Mesenchymal stem cell (in vitro differentiated cells and primary cell): ENCODE measurements around the gene NDUFS6.

Experiments
- DNase-seq: peaks from one replicate; pipeline ENCODE4 v3.0.0-alpha.2; 2013
- H2AFZ ChIP-seq: one replicate; pipeline ENCODE4 v1.6.1; 2013; ENCODE audit warnings: low read depth, mild to moderate bottlenecking, control low read depth, inconsistent platforms, low read length, moderate library complexity
- H2AK5ac ChIP-seq: 2 replicates; pipeline ENCODE4 v1.6.1; 2013; ENCODE audit warnings: low read length, moderate library complexity, mild to moderate bottlenecking, inconsistent platforms; ENCODE audit not compliant: severe bottlenecking
- H2BK120ac ChIP-seq: one replicate; pipeline ENCODE4 v1.6.1; 2013; ENCODE audit warnings: low read depth, mild to moderate bottlenecking, inconsistent platforms, low read length, moderate library complexity
- H2BK12ac ChIP-seq, 2 experiments: one replicate each; pipeline ENCODE4 v1.6.1; 2013; ENCODE audit warnings: inconsistent platforms in 2 of 2, low read length in 2 of 2, mild to moderate bottlenecking in 2 of 2, moderate library complexity in 2 of 2, control low read depth in 1 of 2
- H2BK15ac ChIP-seq: one replicate; pipeline ENCODE4 v1.6.1; 2013; ENCODE audit warnings: mild to moderate bottlenecking, low read depth, inconsistent platforms; ENCODE audit not compliant: poor library complexity, severe bottlenecking
- H2BK5ac ChIP-seq: 2 replicates; pipeline ENCODE4 v1.6.1; 2013; ENCODE audit warnings: low read depth, mild to moderate bottlenecking, low read length, control low read depth, inconsistent platforms; ENCODE audit not compliant: poor library complexity, severe bottlenecking
- H3K14ac ChIP-seq, 2 experiments: one replicate each; pipeline ENCODE4 v1.6.1; 2013; ENCODE audit warnings: inconsistent platforms in 2 of 2, low read length in 2 of 2, control low read depth in 1 of 2, mild to moderate bottlenecking in 1 of 2, moderate library complexity in 1 of 2
- H3K18ac ChIP-seq, 2 experiments: one replicate each; pipeline ENCODE4 v1.6.1; 2013; ENCODE audit warnings: inconsistent platforms in 2 of 2, low read length in 2 of 2, control low read depth in 1 of 2, low read depth in 1 of 2, mild to moderate bottlenecking in 1 of 2
- H3K23ac ChIP-seq, 2 experiments: one replicate each; pipeline ENCODE4 v1.6.1; 2013; ENCODE audit warnings: inconsistent platforms in 2 of 2, low read length in 2 of 2, mild to moderate bottlenecking in 2 of 2, moderate library complexity in 2 of 2, control low read depth in 1 of 2
- H3K27ac ChIP-seq: 2 replicates; pipeline ENCODE4 v1.5.1; 2013; ENCODE audit warnings: mild to moderate bottlenecking, moderate library complexity, low read length, control low read depth, inconsistent platforms; ENCODE audit not compliant: poor library complexity, severe bottlenecking
- H3K27me3 ChIP-seq, 2 experiments: 2 replicates each; pipeline versions ENCODE4 v1.6.1 to v1.7.0; 2013; ENCODE audit warnings: low read length in 2 of 2, mild to moderate bottlenecking in 2 of 2, moderate library complexity in 2 of 2, control low read depth in 1 of 2, inconsistent platforms in 1 of 2; ENCODE audit not compliant: control insufficient read depth in 1 of 2, insufficient read depth in 1 of 2
- H3K36me3 ChIP-seq, 2 experiments: 2 replicates each; pipeline versions ENCODE4 v1.6.1 to v1.7.0; 2013; ENCODE audit warnings: low read length in 2 of 2, control low read depth in 1 of 2, inconsistent platforms in 1 of 2, low read depth in 1 of 2, mild to moderate bottlenecking in 1 of 2; ENCODE audit not compliant: insufficient read depth in 2 of 2, control insufficient read depth in 1 of 2
- H3K4ac ChIP-seq, 2 experiments: one replicate each; pipeline ENCODE4 v1.6.1; 2013; ENCODE audit warnings: inconsistent platforms in 2 of 2, low read length in 2 of 2, mild to moderate bottlenecking in 2 of 2, moderate library complexity in 2 of 2, control low read depth in 1 of 2, low read depth in 1 of 2
- H3K4me1 ChIP-seq: 2 replicates; pipeline ENCODE4 v1.6.1; 2013; ENCODE audit warnings: low read depth, low read length, control low read depth; ENCODE audit not compliant: control insufficient read depth, insufficient read depth
- H3K4me2 ChIP-seq: 2 replicates; pipeline ENCODE4 v1.6.1; 2013; ENCODE audit warnings: low read length, mild to moderate bottlenecking, inconsistent platforms; ENCODE audit not compliant: poor library complexity, severe bottlenecking
- H3K4me3 ChIP-seq, 2 experiments: 2 replicates each; pipeline versions ENCODE4 v1.5.1 to v1.7.0; 2013; ENCODE audit warnings: low read length in 2 of 2, mild to moderate bottlenecking in 2 of 2, control low read depth in 1 of 2, low read depth in 1 of 2; ENCODE audit not compliant: insufficient read depth in 1 of 2
- H3K79me1 ChIP-seq: replicated peaks from 2 replicates; pipeline ENCODE4 v1.6.1; 2013; ENCODE audit warnings: mild to moderate bottlenecking, control low read depth, low read length, inconsistent platforms; ENCODE audit not compliant: poor library complexity, severe bottlenecking
- H3K9ac ChIP-seq: 2 replicates; pipeline ENCODE4 v1.7.0; 2013; ENCODE audit warnings: mild to moderate bottlenecking, low read length, moderate library complexity
- H3K9me3 ChIP-seq: 2 replicates; pipeline ENCODE4 v1.7.0; 2013; ENCODE audit warnings: mild to moderate bottlenecking, low read length; ENCODE audit not compliant: control insufficient read depth
- H4K8ac ChIP-seq: one replicate; pipeline ENCODE4 v1.6.1; 2013; ENCODE audit warnings: inconsistent platforms, mild to moderate bottlenecking, low read length, moderate library complexity
- H4K91ac ChIP-seq: one replicate; pipeline ENCODE4 v1.6.1; 2013; ENCODE audit warnings: mild to moderate bottlenecking, low read length, inconsistent platforms
- WGBS: methylation state at CpG from one replicate; pipeline ENCODE4 v1.1.7; 2013; ENCODE audit warnings: mixed read lengths; 5-methylcytosine and 5-hydroxymethylcytosine counted together

The NDUFS6 gene

GRCh38 chr5:1782385-1783215 lies 18.6 kb upstream of the NDUFS6 start:
- no peak overlapping the region for H3K23ac ChIP-seq
- no peak overlapping the region for H3K9ac ChIP-seq
- H3K79me1 ChIP-seq, result no peaks in the 10 kb centered on the region
- no peak overlapping the region for H3K4ac ChIP-seq
- H2BK5ac ChIP-seq, result no peak overlapping the region
- no peak overlapping the region for H3K4me3 ChIP-seq
- 78% methylated on average over 14 of the region's 14 CpGs for WGBS
- H4K91ac ChIP-seq, result no peak overlapping the region
- H4K8ac ChIP-seq, result no peak overlapping the region
- H3K14ac ChIP-seq, result peak overlapping the region in 1 of 2 experiments; percentile 19
- H2BK12ac ChIP-seq, result no peak overlapping the region
- no peak overlapping the region for H2BK120ac ChIP-seq
- peaks cover 8% of the 10 kb centered on the region for H3K4me1 ChIP-seq
- no peak overlapping the region for H3K4me2 ChIP-seq
- H2AFZ ChIP-seq, result no peak overlapping the region
- H3K18ac ChIP-seq, result no peak overlapping the region
- H3K36me3 ChIP-seq, result no peaks in the 10 kb centered on the region
- DNase-seq, result no peak
- H2BK15ac ChIP-seq, result no peak overlapping the region
- H3K27me3 ChIP-seq, result peaks cover 18 to 30% of the 10 kb centered on the region in 2 experiments
- H3K27ac ChIP-seq, result no peak overlapping the region
- H2AK5ac ChIP-seq, result no peak overlapping the region
- no peaks in the 10 kb centered on the region for H3K9me3 ChIP-seq

- Histone ChIP-seq H2BK5ac (no peak overlapping the region), H3K9ac (no peak overlapping the region), H4K8ac (no peak overlapping the region), H2BK12ac (no peak overlapping the region), H3K36me3 (no peaks in the 10 kb centered on the region), H2BK120ac (no peak overlapping the region), H3K4me2 (no peak overlapping the region), H3K4ac (no peak overlapping the region), H3K27me3 (peaks cover 17 to 25% of the 10 kb centered on the region in 2 experiments), H3K18ac (no peak overlapping the region), H3K4me3 (no peak overlapping the region), H3K79me1 (no peaks in the 10 kb centered on the region), H2AFZ (no peak overlapping the region), H3K27ac (no peak overlapping the region), H3K4me1 (peaks cover 8% of the 10 kb centered on the region), H3K14ac (no peak overlapping the region), H4K91ac (no peak overlapping the region), H3K23ac (no peak overlapping the region), H2BK15ac (no peak overlapping the region), H2AK5ac (no peak overlapping the region), H3K9me3 (no peaks in the 10 kb centered on the region)
- DNase-seq, result no peak
- WGBS, result 65% methylated on average over 8 of the region's 11 CpGs
Observed at GRCh38 chr5:1783216-1783554, 18.0 kb upstream of the NDUFS6 start.

- Histone ChIP-seq H3K27ac (no peak overlapping the region), H3K4me2 (no peak overlapping the region)
- WGBS, result 91% methylated on average over 20 of the region's 20 CpGs
Observed at GRCh38 chr5:1784197-1785050, 16.8 kb upstream of the NDUFS6 start.

GRCh38 chr5:1785062-1785461 lies 16.1 kb upstream of the NDUFS6 start:
- peaks cover 8% of the 10 kb centered on the region for H3K4me1 ChIP-seq
- H3K23ac ChIP-seq, result no peak overlapping the region
- no peak overlapping the region for H3K27ac ChIP-seq
- no peak overlapping the region for H3K4ac ChIP-seq
- no peak overlapping the region for H2BK12ac ChIP-seq
- H4K91ac ChIP-seq, result no peak overlapping the region
- H2BK5ac ChIP-seq, result no peak overlapping the region
- no peak overlapping the region for H2AFZ ChIP-seq
- H3K9ac ChIP-seq, result no peak overlapping the region
- no peaks in the 10 kb centered on the region for H3K79me1 ChIP-seq
- peaks cover 17 to 24% of the 10 kb centered on the region in 2 experiments for H3K27me3 ChIP-seq
- 85% methylated on average over 8 of the region's 8 CpGs for WGBS
- H3K9me3 ChIP-seq, result no peaks in the 10 kb centered on the region
- H2AK5ac ChIP-seq, result no peak overlapping the region
- no peak overlapping the region for H2BK120ac ChIP-seq
- H3K36me3 ChIP-seq, result no peaks in the 10 kb centered on the region
- no peak for DNase-seq
- H2BK15ac ChIP-seq, result no peak overlapping the region
- no peak overlapping the region for H3K4me3 ChIP-seq
- no peak overlapping the region for H3K4me2 ChIP-seq
- no peak overlapping the region for H3K18ac ChIP-seq
- H4K8ac ChIP-seq, result no peak overlapping the region
- no peak overlapping the region for H3K14ac ChIP-seq

More at GRCh38 chr5:1784197-1785050, 16.8 kb upstream of the NDUFS6 start:
- Histone ChIP-seq H3K4ac (no peak overlapping the region), H3K14ac (no peak overlapping the region), H2BK12ac (peak overlapping the region in 1 of 2 experiments; percentile 8), H3K36me3 (no peaks in the 10 kb centered on the region), H3K27me3 (peaks cover 17 to 24% of the 10 kb centered on the region in 2 experiments), H3K9ac (no peak overlapping the region), H2BK15ac (no peak overlapping the region), H4K91ac (no peak overlapping the region), H3K4me3 (no peak overlapping the region), H3K18ac (no peak overlapping the region), H2BK120ac (no peak overlapping the region), H2BK5ac (no peak overlapping the region), H3K79me1 (no peaks in the 10 kb centered on the region), H3K9me3 (no peaks in the 10 kb centered on the region), H3K23ac (no peak overlapping the region), H3K4me1 (peaks cover 8% of the 10 kb centered on the region), H4K8ac (no peak overlapping the region), H2AK5ac (no peak overlapping the region), H2AFZ (no peak overlapping the region)
- DNase-seq, result no peak
